ENCODE data around the gene INSYN1.

DNA sequence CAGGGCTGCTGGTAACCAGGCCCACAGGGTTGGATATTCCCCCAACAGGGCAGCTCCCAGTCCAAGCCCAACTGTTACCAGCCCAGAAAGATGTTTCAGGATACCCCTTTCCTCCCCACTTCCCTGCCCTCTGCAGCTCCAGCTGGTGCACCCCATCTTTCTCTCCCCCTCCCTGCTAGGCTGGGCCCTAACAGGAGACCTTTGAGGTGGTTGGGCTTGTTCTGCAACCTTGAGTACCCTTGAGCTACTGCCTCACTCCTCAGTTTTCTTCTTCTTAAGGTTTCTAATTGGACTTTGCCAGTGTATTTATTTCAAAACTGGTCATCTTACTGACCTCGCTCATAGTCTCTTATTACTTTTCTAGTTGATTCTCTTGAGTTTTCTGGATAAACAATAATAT is 16.9 kb upstream of the INSYN1 start:
- TF ChIP-seq EP300 (IDR thresholded peaks at IDR 0.05) (no peak), POLR2A (IDR thresholded peaks at IDR 0.05) (no peak)
- TF ChIP-seq, protein P1, sequence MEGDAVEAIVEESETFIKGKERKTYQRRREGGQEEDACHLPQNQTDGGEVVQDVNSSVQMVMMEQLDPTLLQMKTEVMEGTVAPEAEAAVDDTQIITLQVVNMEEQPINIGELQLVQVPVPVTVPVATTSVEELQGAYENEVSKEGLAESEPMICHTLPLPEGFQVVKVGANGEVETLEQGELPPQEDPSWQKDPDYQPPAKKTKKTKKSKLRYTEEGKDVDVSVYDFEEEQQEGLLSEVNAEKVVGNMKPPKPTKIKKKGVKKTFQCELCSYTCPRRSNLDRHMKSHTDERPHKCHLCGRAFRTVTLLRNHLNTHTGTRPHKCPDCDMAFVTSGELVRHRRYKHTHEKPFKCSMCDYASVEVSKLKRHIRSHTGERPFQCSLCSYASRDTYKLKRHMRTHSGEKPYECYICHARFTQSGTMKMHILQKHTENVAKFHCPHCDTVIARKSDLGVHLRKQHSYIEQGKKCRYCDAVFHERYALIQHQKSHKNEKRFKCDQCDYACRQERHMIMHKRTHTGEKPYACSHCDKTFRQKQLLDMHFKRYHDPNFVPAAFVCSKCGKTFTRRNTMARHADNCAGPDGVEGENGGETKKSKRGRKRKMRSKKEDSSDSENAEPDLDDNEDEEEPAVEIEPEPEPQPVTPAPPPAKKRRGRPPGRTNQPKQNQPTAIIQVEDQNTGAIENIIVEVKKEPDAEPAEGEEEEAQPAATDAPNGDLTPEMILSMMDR (IDR thresholded peaks at IDR 0.05): no peak

Data from stomach (tissue), 4 donors.